Epidermal melanocyte (primary cell): ENCODE results near the gene ZMYND8.
A peak's percentile ranks its signal among the peaks of the same experiment; 100 is the strongest.
"Not testable (repeated sequence)": the region's sequence is repeated elsewhere in the genome, so short reads cannot be mapped to it uniquely, and the experiment has no call there.

Source experiments
- DNase-seq: peaks from one replicate; pipeline ENCODE4 v3.0.0; 2011; ENCODE audit warnings: low spot score; ENCODE audit not compliant: insufficient read length

Gene ZMYND8

GRCh38 chr20:47266847-47267515 is 89.5 kb downstream of the ZMYND8 start:
- no peak for DNase-seq

GRCh38 chr20:47265984-47266383 is 90.5 kb downstream of the ZMYND8 start:
- no peak for DNase-seq

GRCh38 chr20:47265214-47265613 is 91.3 kb downstream of the ZMYND8 start:
- DNase-seq = no peak

- DNase-seq = not testable (repeated sequence)
Observed at GRCh38 chr20:47264137-47264769, 92.2 kb downstream of the ZMYND8 start.

DNA sequence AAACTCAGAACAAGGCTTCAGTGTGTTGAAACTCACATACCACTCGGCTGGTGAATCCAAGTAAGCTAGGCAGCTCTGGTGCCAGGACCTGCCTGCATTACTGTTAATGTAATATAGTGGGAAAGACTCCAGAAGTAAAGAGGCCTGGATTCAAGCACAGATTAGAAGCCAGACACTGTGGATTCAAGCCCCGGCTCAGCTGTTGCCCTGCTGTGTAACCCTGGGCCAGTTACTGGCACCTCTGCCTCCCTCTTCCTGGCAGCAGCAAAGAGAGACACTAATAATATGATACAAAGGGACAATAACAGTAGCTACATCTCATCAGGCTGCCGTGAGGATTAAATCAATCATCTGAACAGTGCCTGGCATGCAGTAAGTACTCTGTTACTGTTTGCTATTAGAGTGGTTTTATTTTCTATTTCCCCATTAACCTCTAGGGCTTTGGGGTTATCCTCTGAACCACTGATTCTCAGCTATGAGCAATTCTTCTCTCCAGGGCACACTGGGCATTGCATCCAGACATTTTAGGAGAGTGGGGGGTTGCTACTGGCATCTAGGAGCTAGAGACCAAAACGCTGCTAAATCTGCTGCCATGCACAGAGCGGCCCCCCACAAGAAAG is 92.9 kb downstream of the ZMYND8 start:
- no peak for DNase-seq

DNA sequence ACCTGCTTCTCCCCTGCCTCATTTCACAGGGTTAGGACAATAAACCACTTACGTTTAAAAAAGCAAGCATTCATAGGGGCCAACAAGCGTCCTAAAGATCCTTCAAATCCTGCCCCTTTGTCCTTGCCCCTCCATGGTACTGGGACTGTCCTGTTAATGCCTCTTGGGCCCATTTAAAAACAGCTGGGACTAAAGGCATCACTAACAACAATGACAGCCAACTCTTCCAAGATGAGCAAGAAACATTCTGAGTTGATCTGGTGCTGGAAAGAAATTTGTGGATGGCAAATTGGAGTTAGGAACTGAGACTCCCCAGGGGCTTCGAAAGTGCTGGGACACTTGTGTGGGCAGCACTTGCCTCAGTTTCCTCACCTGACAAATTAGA is 93.4 kb downstream of the ZMYND8 start:
- no peak for DNase-seq

DNA sequence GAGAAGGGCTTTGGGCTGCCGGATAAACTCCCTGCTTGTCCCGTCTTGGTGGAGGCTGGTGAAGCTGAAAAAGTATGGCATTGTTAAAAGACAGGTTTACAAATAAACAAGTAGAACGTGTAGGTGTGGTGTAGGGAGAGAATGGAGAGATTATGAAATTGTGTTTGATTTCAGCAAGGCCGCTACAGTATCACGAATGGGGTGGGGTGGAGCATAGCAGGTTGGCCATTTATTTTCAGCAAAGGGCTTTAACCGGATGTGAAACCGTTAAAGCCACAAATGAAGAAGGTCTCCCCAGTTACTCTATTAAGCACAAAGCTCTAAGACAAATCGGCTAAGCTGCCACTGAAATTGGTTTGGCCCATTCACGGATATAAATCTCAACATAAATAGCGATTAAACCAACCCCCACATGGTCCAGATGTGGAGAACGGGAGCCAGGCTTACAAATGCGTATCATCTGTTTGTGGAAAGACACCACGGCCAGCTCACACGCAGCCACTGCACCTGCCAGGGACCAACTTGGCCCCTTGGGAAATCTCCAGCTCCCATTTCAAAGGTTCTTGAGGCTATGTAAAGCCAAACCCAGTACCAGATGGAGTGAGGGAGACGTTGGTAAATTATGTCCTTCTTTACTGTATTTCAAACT is 94.0 kb downstream of the ZMYND8 start:
- DNase-seq = no peak

GRCh38 chr20:47262008-47262364 is 94.5 kb downstream of the ZMYND8 start:
- DNase-seq = no peak

DNA sequence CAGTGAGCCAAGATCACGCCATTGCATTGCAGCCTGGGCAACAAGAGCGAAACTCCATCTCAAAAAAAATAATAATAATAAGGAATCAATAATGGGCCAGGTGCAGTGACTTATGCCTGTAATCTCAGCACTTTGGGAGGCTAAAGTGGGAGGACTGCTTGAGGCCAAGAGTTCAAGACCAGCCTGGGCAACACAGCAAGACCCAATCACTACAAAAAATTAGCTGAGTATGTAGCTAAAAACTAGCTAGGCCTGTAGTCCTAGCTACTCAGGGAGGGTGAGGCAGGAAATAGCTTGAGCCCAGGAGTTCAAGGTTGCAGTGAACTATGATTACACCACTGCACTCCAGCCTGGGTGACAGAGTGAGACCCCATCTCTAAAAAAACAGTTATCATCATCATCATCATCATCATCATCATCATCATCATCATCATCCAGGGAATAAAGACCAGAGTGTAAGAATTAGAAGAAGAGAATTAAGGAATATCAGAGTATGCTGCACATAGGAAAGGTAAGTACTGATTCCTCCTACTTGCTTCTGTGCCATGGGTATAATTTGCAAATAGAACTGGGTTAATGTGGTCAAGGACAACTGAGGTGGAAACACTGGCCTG is 95.2 kb downstream of the ZMYND8 start:
- not testable (repeated sequence) for DNase-seq

GRCh38 chr20:47260540-47261126 is 95.9 kb downstream of the ZMYND8 start:
- not testable (repeated sequence) for DNase-seq

DNA sequence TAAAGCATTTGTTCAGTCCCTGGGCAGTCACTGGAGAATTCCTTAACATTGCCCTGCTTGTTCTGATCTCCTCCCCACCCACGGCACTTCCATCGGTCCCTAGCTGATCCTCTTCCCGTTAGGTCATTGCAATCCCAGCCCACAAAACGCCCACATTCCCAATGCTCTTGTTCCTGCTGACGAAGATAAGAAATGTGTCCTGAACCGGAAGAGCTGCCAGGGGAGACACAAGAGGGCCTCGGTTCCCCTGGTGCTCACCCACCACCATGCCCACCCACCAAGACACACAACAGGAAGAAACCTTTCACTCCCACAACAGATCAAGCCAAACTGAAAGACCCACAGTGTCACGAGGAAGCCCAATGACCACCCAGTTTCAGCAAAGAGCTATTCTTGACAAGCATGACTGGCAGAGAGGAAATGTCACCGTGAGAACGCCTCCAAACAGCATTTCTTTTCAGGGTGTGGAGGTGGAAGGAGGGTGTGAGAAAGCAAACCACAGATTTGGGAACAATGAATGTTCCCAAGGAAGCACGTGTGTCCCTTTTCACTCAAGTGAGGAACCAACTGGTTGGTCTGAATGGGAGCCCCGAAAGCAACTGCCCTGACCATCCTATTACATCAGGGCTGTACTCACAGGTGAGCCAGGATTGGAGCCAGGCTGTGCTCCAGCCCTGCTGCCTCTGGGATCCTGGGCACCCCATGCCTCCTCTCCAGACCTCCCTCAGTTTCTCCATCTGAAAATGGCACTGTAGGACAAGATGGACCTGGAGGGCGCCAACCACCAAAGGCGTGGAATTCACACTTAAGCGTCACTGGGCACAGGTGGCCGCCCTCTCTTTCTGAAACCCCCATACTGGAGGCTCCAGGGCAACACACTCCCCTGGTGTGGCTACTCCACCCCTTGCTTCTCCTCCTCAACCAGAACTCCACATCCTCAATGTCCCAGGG is 97.5 kb downstream of the ZMYND8 start:
- peak; percentile 77 for DNase-seq

GRCh38 chr20:47257771-47258170 is 98.7 kb downstream of the ZMYND8 start:
- DNase-seq = no peak

GRCh38 chr20:47257256-47257655 is 99.2 kb downstream of the ZMYND8 start:
- DNase-seq = no peak

GRCh38 chr20:47256668-47257236 is 99.7 kb downstream of the ZMYND8 start:
- DNase-seq = no peak

GRCh38 chr20:47253872-47254271 is 102.6 kb downstream of the ZMYND8 start:
- no peak for DNase-seq

DNA sequence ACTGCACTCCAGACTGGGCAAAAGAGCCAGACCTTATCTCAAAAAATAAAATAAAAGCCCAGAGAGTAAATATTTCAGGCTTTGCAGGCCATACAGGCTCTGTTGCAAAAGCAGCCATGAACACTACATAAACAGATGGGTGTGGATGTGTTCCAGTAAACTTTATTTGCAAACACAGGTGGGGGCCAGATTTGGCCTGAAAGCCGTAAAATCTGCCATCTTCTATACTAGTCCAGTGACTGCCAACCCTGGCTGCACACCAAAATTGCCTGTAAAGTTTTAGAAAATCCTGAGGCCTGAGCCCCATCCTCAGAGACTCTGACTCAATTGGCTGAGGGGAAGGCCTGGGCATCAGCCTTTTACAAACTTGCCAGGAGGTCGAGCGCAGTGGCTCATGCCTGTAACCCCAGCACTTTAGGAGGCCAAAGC is 103.6 kb downstream of the ZMYND8 start:
- DNase-seq = no peak

GRCh38 chr20:47251154-47252020 is 105.1 kb downstream of the ZMYND8 start:
- DNase-seq = no peak

DNA sequence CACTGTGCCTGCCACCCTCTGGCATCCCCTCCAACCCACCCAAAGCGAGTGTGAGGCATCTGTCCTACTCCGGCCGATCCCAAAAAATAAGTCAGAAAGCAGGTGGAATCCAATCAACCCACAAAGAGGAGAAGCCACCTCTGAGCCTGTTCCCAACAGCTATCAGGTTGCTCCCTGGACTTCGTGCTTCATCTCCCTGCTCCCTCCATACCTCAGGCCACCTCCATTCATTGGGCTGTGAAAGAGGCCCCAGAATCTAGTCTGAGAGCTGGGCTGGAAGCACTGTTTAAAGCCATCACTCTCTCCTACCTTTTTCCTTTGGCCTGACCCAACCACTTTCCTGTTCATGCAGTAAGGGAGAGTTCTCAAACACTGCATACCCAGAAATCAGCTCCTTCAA is 106.1 kb downstream of the ZMYND8 start:
- no peak for DNase-seq

DNA sequence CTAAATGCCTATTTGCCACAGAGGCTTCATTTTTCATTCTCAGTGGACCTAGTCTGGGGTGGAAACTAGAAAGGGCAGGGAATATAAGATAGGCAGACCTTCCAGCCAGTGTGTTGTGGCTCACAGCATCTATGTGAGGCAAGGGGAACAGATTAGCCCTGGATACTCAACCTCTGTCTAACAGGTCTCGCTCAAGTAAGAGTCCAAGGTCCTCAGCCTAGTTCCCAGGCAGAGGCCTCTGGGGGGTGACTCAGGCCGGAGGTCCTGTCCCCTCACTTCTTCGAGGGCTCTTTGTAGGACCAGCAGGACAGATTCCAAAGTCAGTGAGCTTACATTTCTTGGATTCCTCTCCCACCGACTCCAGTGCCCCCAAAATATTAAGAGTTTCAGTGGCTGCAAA is 106.6 kb downstream of the ZMYND8 start:
- no peak for DNase-seq
